ENCODE measurements around the gene FRMPD1.

DNA sequence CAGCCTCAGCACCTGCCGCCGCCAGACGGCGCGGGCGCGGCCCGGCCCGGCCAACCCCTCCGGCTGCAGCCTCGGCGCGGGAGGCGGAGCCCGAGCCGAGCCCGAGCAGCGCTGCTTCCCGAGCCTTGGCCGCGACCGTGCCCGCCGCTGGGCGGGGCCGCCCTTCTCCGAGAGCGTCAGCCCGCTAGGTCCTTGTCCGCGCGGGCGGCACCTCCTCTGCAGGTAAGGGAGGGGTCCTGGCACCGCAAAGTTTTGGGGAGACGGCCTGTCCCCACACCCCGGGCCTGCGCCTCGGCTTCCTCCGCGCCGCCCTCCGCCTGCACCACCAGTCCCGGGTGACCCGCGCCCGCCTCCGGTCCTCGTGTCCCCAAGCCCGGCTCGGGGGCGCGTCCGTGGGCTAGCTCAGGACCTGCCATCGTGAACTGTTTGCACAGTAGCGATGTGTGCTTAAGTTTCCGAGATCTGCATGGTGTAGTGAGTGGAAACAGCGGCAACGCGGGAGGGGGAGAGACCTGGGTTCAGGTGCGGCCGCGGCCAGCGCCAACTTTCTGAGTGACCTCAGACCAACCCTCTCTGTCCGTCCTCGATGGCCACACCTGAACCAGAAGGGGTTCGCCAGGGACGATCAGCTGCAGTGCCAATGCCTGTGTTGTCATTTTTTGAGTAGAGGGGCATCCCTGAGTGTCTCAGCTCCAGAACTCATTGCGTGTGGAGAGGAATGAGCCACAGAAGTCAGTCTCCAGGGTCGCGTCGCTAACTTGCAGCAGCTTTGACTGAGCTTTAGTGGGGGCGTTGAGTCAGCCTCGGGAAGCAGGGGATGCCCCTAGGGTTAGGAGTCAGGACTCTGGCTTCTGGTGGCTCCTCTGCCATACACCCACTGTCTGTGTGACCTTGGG lies at the start of gene FRMPD1:
- TF ChIP-seq POLR2A (IDR thresholded peaks at IDR 0.05), result no peak
- TF ChIP-seq, protein P1, sequence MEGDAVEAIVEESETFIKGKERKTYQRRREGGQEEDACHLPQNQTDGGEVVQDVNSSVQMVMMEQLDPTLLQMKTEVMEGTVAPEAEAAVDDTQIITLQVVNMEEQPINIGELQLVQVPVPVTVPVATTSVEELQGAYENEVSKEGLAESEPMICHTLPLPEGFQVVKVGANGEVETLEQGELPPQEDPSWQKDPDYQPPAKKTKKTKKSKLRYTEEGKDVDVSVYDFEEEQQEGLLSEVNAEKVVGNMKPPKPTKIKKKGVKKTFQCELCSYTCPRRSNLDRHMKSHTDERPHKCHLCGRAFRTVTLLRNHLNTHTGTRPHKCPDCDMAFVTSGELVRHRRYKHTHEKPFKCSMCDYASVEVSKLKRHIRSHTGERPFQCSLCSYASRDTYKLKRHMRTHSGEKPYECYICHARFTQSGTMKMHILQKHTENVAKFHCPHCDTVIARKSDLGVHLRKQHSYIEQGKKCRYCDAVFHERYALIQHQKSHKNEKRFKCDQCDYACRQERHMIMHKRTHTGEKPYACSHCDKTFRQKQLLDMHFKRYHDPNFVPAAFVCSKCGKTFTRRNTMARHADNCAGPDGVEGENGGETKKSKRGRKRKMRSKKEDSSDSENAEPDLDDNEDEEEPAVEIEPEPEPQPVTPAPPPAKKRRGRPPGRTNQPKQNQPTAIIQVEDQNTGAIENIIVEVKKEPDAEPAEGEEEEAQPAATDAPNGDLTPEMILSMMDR (IDR thresholded peaks at IDR 0.05), result peak in 1 of 6 experiments; percentile 14
